Liver (tissue), 9 donors: ENCODE results near the gene CS. TPM values are rescaled to one million over a fixed set of nuclear protein-coding genes. Genes with fewer than 3 reads are reported as not detected.

Experiments used
- DNase-seq: peaks from one replicate; pipeline ENCODE4 v3.0.0-alpha.2; 2017; ENCODE audit warnings: low spot score
- H3K27ac ChIP-seq, 2 donors: one replicate each; pipeline ENCODE4 v1.7.0; 2013; ENCODE audit warnings: inconsistent platforms in 2 of 2, low read length in 2 of 2, control low read depth in 1 of 2, low read depth in 1 of 2, mild to moderate bottlenecking in 1 of 2
- H3K27me3 ChIP-seq, 4 donors: one replicate each; pipeline versions ENCODE4 v1.6.1 to v1.7.0; 2013; ENCODE audit warnings: low read length in 3 of 4, inconsistent platforms in 1 of 4, mild to moderate bottlenecking in 1 of 4, moderate library complexity in 1 of 4; ENCODE audit not compliant: control insufficient read depth in 4 of 4, insufficient read depth in 4 of 4
- H3K36me3 ChIP-seq, 4 donors: one replicate each; pipeline versions ENCODE4 v1.6.1 to v1.7.0; 2013; ENCODE audit warnings: low read length in 3 of 4, mild to moderate bottlenecking in 3 of 4, low read depth in 1 of 4, moderate library complexity in 1 of 4; ENCODE audit not compliant: control insufficient read depth in 4 of 4, insufficient read depth in 3 of 4
- H3K4me1 ChIP-seq, 4 donors: one replicate each; pipeline versions ENCODE4 v1.6.1 to v1.7.0; 2013; ENCODE audit warnings: low read length in 3 of 4, mild to moderate bottlenecking in 3 of 4, moderate library complexity in 1 of 4; ENCODE audit not compliant: control insufficient read depth in 4 of 4, insufficient read depth in 4 of 4
- H3K4me3 ChIP-seq, 3 donors: one replicate each; pipeline versions ENCODE4 v1.6.1 to v1.7.0; 2013; ENCODE audit warnings: low read length in 3 of 3, control low read depth in 1 of 3, low read depth in 1 of 3, mild to moderate bottlenecking in 1 of 3
- H3K9ac ChIP-seq, 2 donors: one replicate each; pipeline ENCODE4 v1.7.0; 2013; ENCODE audit warnings: low read length in 2 of 2, mild to moderate bottlenecking in 2 of 2, moderate library complexity in 2 of 2, control low read depth in 1 of 2, low read depth in 1 of 2
- H3K9me3 ChIP-seq, 4 donors: one replicate each; pipeline versions ENCODE4 v1.6.1 to v1.7.0; 2013; ENCODE audit warnings: low read length in 3 of 4; ENCODE audit not compliant: control insufficient read depth in 4 of 4
- ATF3 ChIP-seq: IDR thresholded peaks from 2 replicates; pipeline ENCODE4 v1.6.1; 2016; ENCODE audit warnings: antibody characterized with exemption
- EGR1 ChIP-seq, 2 donors: IDR thresholded peaks; 2 replicates each; pipeline ENCODE4 v1.6.1; 2016 to 2018; ENCODE audit warnings: antibody characterized with exemption in 2 of 2, low read depth in 2 of 2
- FOXA1 ChIP-seq: IDR thresholded peaks from 2 replicates; pipeline ENCODE4 v1.6.1; 2016; ENCODE audit warnings: antibody characterized with exemption
- GABPA ChIP-seq, 2 donors: IDR thresholded peaks in 1 of 2; conservative IDR thresholded peaks in 1 of 2; 2 replicates each; pipeline ENCODE4 v1.6.1; 2016; ENCODE audit warnings: antibody characterized with exemption in 2 of 2, mild to moderate bottlenecking in 1 of 2, moderate library complexity in 1 of 2
- JUND ChIP-seq, 2 donors: IDR thresholded peaks; 2 replicates each; pipeline ENCODE4 v1.6.1; 2016; ENCODE audit warnings: antibody characterized with exemption in 2 of 2
- NR2F2 ChIP-seq: IDR thresholded peaks from 2 replicates; pipeline ENCODE4 v1.6.1; 2016; ENCODE audit warnings: antibody characterized with exemption
- RXRA ChIP-seq, 2 donors: IDR thresholded peaks; 2 replicates each; pipeline ENCODE4 v1.6.1; 2017 to 2018; ENCODE audit warnings: antibody characterized with exemption in 2 of 2, mild to moderate bottlenecking in 1 of 2
- SP1 ChIP-seq: IDR thresholded peaks from 2 replicates; pipeline ENCODE4 v1.6.1; 2018; ENCODE audit warnings: antibody characterized with exemption, mild to moderate bottlenecking
- TAF1 ChIP-seq: conservative IDR thresholded peaks from 2 replicates; pipeline ENCODE4 v1.6.1; 2016; ENCODE audit warnings: antibody characterized with exemption, mild to moderate bottlenecking
- YY1 ChIP-seq: IDR thresholded peaks from 2 replicates; pipeline ENCODE4 v1.6.1; 2016; ENCODE audit warnings: antibody characterized with exemption, mild to moderate bottlenecking
- ZBTB33 ChIP-seq: IDR thresholded peaks from 2 replicates; pipeline ENCODE4 v1.6.1; 2016; ENCODE audit warnings: antibody characterized with exemption
- WGBS: extraction: QIAGEN DNeasy Blood & Tissue Kit; methylation state at CpG from one replicate; pipeline ENCODE4 v1.1.7; 2013; 5-methylcytosine and 5-hydroxymethylcytosine counted together
- polyA plus RNA-seq, 2 donors: library from polyadenylated mRNA; stranded (reverse) in 1 of 2; unstranded in 1 of 2; fragments of 200-250 nt in 1 of 2; fragments of >200 nt in 1 of 2; fragmentation: Nextera tagmentation in 1 of 2; extraction: Ambion mirVana in 1 of 2; gene quantifications; one replicate each; pipeline versions ENCODE4 v1.2.1 to v1.2.3, GENCODE V29; 2013 to 2015
- total RNA-seq, 2 donors: library from RNA; depleted of rRNA; stranded (reverse); fragments of >200 nt; gene quantifications; one replicate each; pipeline ENCODE4 v1.2.3, GENCODE V29; 2014
- TF ChIP-seq, protein P1 (sequence below): IDR thresholded peaks from 2 replicates; pipeline ENCODE4 v1.6.1; 2016; ENCODE audit warnings: antibody characterized with exemption, mild to moderate bottlenecking
- donor health status: healthy.
- donor health status: healthy.
- donor health status: healthy.
- donor health status: healthy.
- donor health status: healthy.

CS gene
- total and polyA plus RNA-seq, 4 donors, result 33.8 to 79.9 (median 47.5) TPM

DNA sequence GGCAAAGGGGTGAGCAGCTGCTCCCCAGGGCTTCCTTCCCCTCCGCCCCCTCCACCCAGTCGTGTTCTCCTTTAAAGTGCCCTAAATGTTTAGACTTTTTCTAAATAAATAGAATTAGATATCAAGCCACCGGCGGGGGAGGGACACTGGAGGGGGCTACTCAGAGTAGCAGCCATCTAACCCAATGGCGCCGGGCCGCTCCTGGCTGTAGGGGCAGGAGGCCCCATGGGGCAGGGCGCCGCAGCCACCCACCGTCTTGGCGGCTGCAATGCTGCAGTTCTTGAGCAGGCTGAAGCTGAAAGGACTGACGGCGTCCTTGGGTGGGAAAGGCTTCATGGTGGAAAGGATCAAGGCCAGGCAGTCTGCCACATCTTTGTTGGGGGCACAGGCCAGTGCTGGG is 57.1 kb downstream of the CS start:
- Histone ChIP-seq H3K4me3 (no peak overlapping the region), H3K27ac (no peak overlapping the region), H3K36me3 (peaks cover 26 to 68% (median 40%) of the 10 kb centered on the region in 4 donors), H3K9me3 (no peaks in the 10 kb centered on the region), H3K9ac (no peak overlapping the region), H3K4me1 (peaks cover 0 to 3% (median 0%) of the 10 kb centered on the region in 4 donors), H3K27me3 (no peaks in the 10 kb centered on the region)
- DNase-seq, result no peak
- TF ChIP-seq FOXA1 (no peak), SP1 (no peak), GABPA (IDR thresholded peaks at IDR 0.05 in 1 of 2, conservative IDR thresholded peaks at IDR 0.05 in 1 of 2) (no peak), ZBTB33 (no peak), YY1 (no peak), NR2F2 (no peak)
- WGBS, result 95% methylated on average over 13 of the region's 13 CpGs

GRCh38 chr12:56241424-56242303 is 58.5 kb downstream of the CS start:
- H3K4me3 ChIP-seq, result no peak overlapping the region
- H3K9ac ChIP-seq, result no peak overlapping the region
- H3K4me1 ChIP-seq, result peaks cover 0 to 3% (median 0%) of the 10 kb centered on the region in 4 donors
- no peak for DNase-seq
- peaks cover 19 to 67% (median 33%) of the 10 kb centered on the region in 4 donors for H3K36me3 ChIP-seq
- WGBS, result 93% methylated on average over 9 of the region's 9 CpGs
- no peaks in the 10 kb centered on the region for H3K9me3 ChIP-seq
- no peaks in the 10 kb centered on the region for H3K27me3 ChIP-seq
- H3K27ac ChIP-seq, result no peak overlapping the region
- TF ChIP-seq SP1 (no peak), RXRA (IDR thresholded peaks at IDR 0.05) (no peak), JUND (IDR thresholded peaks at IDR 0.05) (no peak), ATF3 (no peak), TAF1 (no peak), NR2F2 (no peak), YY1 (no peak), GABPA (IDR thresholded peaks at IDR 0.05 in 1 of 2, conservative IDR thresholded peaks at IDR 0.05 in 1 of 2) (no peak), EGR1 (IDR thresholded peaks at IDR 0.05; ENCODE audit: low read depth in 2 of 2) (no peak), FOXA1 (no peak)
- TF ChIP-seq, protein P1, sequence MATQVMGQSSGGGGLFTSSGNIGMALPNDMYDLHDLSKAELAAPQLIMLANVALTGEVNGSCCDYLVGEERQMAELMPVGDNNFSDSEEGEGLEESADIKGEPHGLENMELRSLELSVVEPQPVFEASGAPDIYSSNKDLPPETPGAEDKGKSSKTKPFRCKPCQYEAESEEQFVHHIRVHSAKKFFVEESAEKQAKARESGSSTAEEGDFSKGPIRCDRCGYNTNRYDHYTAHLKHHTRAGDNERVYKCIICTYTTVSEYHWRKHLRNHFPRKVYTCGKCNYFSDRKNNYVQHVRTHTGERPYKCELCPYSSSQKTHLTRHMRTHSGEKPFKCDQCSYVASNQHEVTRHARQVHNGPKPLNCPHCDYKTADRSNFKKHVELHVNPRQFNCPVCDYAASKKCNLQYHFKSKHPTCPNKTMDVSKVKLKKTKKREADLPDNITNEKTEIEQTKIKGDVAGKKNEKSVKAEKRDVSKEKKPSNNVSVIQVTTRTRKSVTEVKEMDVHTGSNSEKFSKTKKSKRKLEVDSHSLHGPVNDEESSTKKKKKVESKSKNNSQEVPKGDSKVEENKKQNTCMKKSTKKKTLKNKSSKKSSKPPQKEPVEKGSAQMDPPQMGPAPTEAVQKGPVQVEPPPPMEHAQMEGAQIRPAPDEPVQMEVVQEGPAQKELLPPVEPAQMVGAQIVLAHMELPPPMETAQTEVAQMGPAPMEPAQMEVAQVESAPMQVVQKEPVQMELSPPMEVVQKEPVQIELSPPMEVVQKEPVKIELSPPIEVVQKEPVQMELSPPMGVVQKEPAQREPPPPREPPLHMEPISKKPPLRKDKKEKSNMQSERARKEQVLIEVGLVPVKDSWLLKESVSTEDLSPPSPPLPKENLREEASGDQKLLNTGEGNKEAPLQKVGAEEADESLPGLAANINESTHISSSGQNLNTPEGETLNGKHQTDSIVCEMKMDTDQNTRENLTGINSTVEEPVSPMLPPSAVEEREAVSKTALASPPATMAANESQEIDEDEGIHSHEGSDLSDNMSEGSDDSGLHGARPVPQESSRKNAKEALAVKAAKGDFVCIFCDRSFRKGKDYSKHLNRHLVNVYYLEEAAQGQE, result no peak
